ENCODE results near the gene TIAM2.

TIAM2 gene

GRCh38 chr6:155069543-155069942 is 74.4 kb downstream of the TIAM2 start:
- in situ Hi-C loops (cut with HindIII; ENCODE audit: low sequenced_read_pairs), result no loop called here
- no peak for DNase-seq (ENCODE audit: low read depth, low spot score)
- TF ChIP-seq CTCF (IDR thresholded peaks at IDR 0.05; ENCODE audit: low read depth, low read length), result no peak
- H3K4me3 ChIP-seq (ENCODE audit: low read depth, low read length), result no peak overlapping the region

- TF ChIP-seq CTCF (IDR thresholded peaks at IDR 0.05; ENCODE audit: low read depth, low read length), result no peak
- H3K4me3 ChIP-seq (ENCODE audit: low read depth, low read length), result no peak overlapping the region
- in situ Hi-C loops (cut with HindIII; ENCODE audit: low sequenced_read_pairs), result no loop called here
- no peak for DNase-seq (ENCODE audit: low read depth, low spot score)
Measured at GRCh38 chr6:155075930-155076695, 81.0 kb downstream of the TIAM2 start.

- no peak for DNase-seq (ENCODE audit: low read depth, low spot score)
- in situ Hi-C loops (cut with HindIII; ENCODE audit: low sequenced_read_pairs), result no loop called here
- no peak for TF ChIP-seq CTCF (IDR thresholded peaks at IDR 0.05; ENCODE audit: low read depth, low read length)
- no peak overlapping the region for H3K4me3 ChIP-seq (ENCODE audit: low read depth, low read length)
Measured at GRCh38 chr6:155077331-155077730, 82.2 kb downstream of the TIAM2 start.

GRCh38 chr6:155077784-155078183 is 82.7 kb downstream of the TIAM2 start:
- TF ChIP-seq CTCF (IDR thresholded peaks at IDR 0.05; ENCODE audit: low read depth, low read length), result no peak
- in situ Hi-C loops (cut with HindIII; ENCODE audit: low sequenced_read_pairs), result no loop called here
- no peak overlapping the region for H3K4me3 ChIP-seq (ENCODE audit: low read depth, low read length)
- DNase-seq (ENCODE audit: low read depth, low spot score), result no peak

- in situ Hi-C loops (cut with HindIII; ENCODE audit: low sequenced_read_pairs), result no loop called here
- DNase-seq (ENCODE audit: low read depth, low spot score), result no peak
- H3K4me3 ChIP-seq (ENCODE audit: low read depth, low read length), result no peak overlapping the region
- no peak for TF ChIP-seq CTCF (IDR thresholded peaks at IDR 0.05; ENCODE audit: low read depth, low read length)
Measured at GRCh38 chr6:155078331-155078745, 83.2 kb downstream of the TIAM2 start.

GRCh38 chr6:155079985-155080452 is 84.9 kb downstream of the TIAM2 start:
- TF ChIP-seq CTCF (IDR thresholded peaks at IDR 0.05; ENCODE audit: low read depth, low read length), result no peak
- DNase-seq (ENCODE audit: low read depth, low spot score), result no peak
- in situ Hi-C loops (cut with HindIII; ENCODE audit: low sequenced_read_pairs), result no loop called here
- no peak overlapping the region for H3K4me3 ChIP-seq (ENCODE audit: low read depth, low read length)
